Vagina (tissue), 2 donors: Measurements from ENCODE around the gene SPATA33.

Experiments used
- POLR2A ChIP-seq, 2 donors: fragments of 450-650 bp; IDR thresholded peaks; one replicate each; pipeline ENCODE4 v1.6.1; 2017; ENCODE audit warnings: antibody characterized with exemption in 2 of 2, mild to moderate bottlenecking in 2 of 2, moderate library complexity in 2 of 2
- TF ChIP-seq, protein P1 (sequence below), 3 experiments: fragments of 450-650 bp in 2 of 3; fragments of 200-600 bp in 1 of 3; sonication (generic) in 1 of 3; IDR thresholded peaks; one replicate each; pipeline ENCODE4 v1.5.1; 2017 to 2019; ENCODE audit warnings: antibody characterized with exemption in 3 of 3, mild to moderate bottlenecking in 2 of 3, moderate library complexity in 2 of 3

DNA sequence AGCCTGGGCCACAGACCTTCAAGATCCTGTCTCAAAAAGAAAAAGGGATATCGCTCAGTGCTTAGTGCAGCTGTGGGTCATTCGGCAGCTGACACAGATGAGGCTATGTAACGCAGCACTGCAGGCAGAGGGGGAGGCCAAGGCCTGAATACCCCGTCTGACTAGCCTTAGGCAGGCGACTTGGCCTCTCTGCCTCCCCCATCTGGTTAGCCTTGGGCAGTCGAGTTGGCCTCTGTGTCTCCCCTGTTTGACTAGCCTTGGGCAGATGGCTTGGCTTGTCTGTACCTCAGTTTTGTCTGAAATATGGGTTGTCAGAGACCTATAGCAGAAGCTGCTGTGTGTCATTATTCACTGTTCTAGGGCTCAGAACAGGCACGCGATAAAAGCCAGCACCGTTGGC is 10.0 kb downstream of the SPATA33 start:
- TF ChIP-seq, protein P1, sequence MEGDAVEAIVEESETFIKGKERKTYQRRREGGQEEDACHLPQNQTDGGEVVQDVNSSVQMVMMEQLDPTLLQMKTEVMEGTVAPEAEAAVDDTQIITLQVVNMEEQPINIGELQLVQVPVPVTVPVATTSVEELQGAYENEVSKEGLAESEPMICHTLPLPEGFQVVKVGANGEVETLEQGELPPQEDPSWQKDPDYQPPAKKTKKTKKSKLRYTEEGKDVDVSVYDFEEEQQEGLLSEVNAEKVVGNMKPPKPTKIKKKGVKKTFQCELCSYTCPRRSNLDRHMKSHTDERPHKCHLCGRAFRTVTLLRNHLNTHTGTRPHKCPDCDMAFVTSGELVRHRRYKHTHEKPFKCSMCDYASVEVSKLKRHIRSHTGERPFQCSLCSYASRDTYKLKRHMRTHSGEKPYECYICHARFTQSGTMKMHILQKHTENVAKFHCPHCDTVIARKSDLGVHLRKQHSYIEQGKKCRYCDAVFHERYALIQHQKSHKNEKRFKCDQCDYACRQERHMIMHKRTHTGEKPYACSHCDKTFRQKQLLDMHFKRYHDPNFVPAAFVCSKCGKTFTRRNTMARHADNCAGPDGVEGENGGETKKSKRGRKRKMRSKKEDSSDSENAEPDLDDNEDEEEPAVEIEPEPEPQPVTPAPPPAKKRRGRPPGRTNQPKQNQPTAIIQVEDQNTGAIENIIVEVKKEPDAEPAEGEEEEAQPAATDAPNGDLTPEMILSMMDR (IDR thresholded peaks at IDR 0.05): no peak
- no peak for TF ChIP-seq POLR2A (IDR thresholded peaks at IDR 0.05)
